ENCODE results near the gene KHK. TPM values are rescaled to one million over a fixed set of nuclear protein-coding genes. Genes with fewer than 3 reads are reported as not detected.
A peak's percentile ranks its signal among the peaks of the same experiment; 100 is the strongest.

The KHK gene
- total RNA-seq = 3.3 to 4.1 TPM (median 3.6 TPM) in 3 replicates

GRCh38 chr2:27086724-27087593, at the start of gene KHK:
TSS of gene KHK (plus strand) at chr2:27086772. CDS start at chr2:27087260, 488 bp downstream.
- Mint-ChIP-seq H3K36me3 (no peaks in the 10 kb centered on the region), H3K27ac (peak within 1 kb of the TSS; percentile 82), H3K4me1 (peaks cover 13% of the 10 kb centered on the region), H3K9me3 (no peaks in the 10 kb centered on the region), H3K27me3 (ENCODE audit: low read depth) (peaks cover 18% of the 10 kb centered on the region), H3K4me3 (peak within 1 kb of the TSS; percentile 72)
- peak; percentile 67 for TF ChIP-seq CTCF (IDR thresholded peaks at IDR 0.05; ENCODE audit: unreplicated experiment)
- DNase-seq (ENCODE audit: low spot score in 2 of 2, unreplicated experiment in 2 of 2) = peak in 1 of 2 experiments; percentile 57

GRCh38 chr2:27038012-27038411, 48.6 kb upstream of the KHK start:
- no peak for DNase-seq (ENCODE audit: low spot score in 2 of 2, unreplicated experiment in 2 of 2)
- Mint-ChIP-seq H3K27ac (no peak overlapping the region), H3K4me1 (peaks cover 16% of the 10 kb centered on the region), H3K36me3 (peaks cover 13% of the 10 kb centered on the region), H3K27me3 (ENCODE audit: low read depth) (no peaks in the 10 kb centered on the region), H3K4me3 (no peak overlapping the region), H3K9me3 (no peaks in the 10 kb centered on the region)
- no peak for TF ChIP-seq CTCF (IDR thresholded peaks at IDR 0.05; ENCODE audit: unreplicated experiment)

- TF ChIP-seq CTCF (IDR thresholded peaks at IDR 0.05; ENCODE audit: unreplicated experiment) = no peak
- H3K27ac Mint-ChIP-seq = no peak overlapping the region
- H3K4me3 Mint-ChIP-seq = no peak overlapping the region
- H3K9me3 Mint-ChIP-seq = no peaks in the 10 kb centered on the region
- H3K36me3 Mint-ChIP-seq = peaks cover 13% of the 10 kb centered on the region
- DNase-seq (ENCODE audit: low spot score in 2 of 2, unreplicated experiment in 2 of 2) = no peak
- H3K4me1 Mint-ChIP-seq = peaks cover 9% of the 10 kb centered on the region
- H3K27me3 Mint-ChIP-seq (ENCODE audit: low read depth) = no peaks in the 10 kb centered on the region
These were observed 47.8 kb upstream of the KHK start for GRCh38 chr2:27038631-27039339.

- no peak overlapping the region for H3K27ac Mint-ChIP-seq
- no peak overlapping the region for H3K4me3 Mint-ChIP-seq
These were observed 47.1 kb upstream of the KHK start for GRCh38 chr2:27039426-27039825.

GRCh38 chr2:27039871-27040270, 46.7 kb upstream of the KHK start:
- H3K27ac Mint-ChIP-seq = no peak overlapping the region
- no peaks in the 10 kb centered on the region for H3K9me3 Mint-ChIP-seq
- peaks cover 13% of the 10 kb centered on the region for H3K36me3 Mint-ChIP-seq
- peaks cover 3% of the 10 kb centered on the region for H3K4me1 Mint-ChIP-seq
- no peaks in the 10 kb centered on the region for H3K27me3 Mint-ChIP-seq (ENCODE audit: low read depth)
- DNase-seq (ENCODE audit: low spot score in 2 of 2, unreplicated experiment in 2 of 2) = no peak
- no peak overlapping the region for H3K4me3 Mint-ChIP-seq
- no peak for TF ChIP-seq CTCF (IDR thresholded peaks at IDR 0.05; ENCODE audit: unreplicated experiment)

More at GRCh38 chr2:27039426-27039825, 47.1 kb upstream of the KHK start:
- no peak for TF ChIP-seq CTCF (IDR thresholded peaks at IDR 0.05; ENCODE audit: unreplicated experiment)
- H3K4me1 Mint-ChIP-seq = peaks cover 4% of the 10 kb centered on the region
- H3K27me3 Mint-ChIP-seq (ENCODE audit: low read depth) = no peaks in the 10 kb centered on the region
- no peak for DNase-seq (ENCODE audit: low spot score in 2 of 2, unreplicated experiment in 2 of 2)
- H3K9me3 Mint-ChIP-seq = no peaks in the 10 kb centered on the region
- H3K36me3 Mint-ChIP-seq = peaks cover 13% of the 10 kb centered on the region

Data from mesothelial cell of epicardium (in vitro differentiated cells).